Panc1 (cell line): Measurements from ENCODE around the gene PTPRE.

Source experiments
- POLR2AphosphoS5 ChIP-seq: IDR thresholded peaks from 2 replicates; pipeline ENCODE4 v1.6.1; 2012; ENCODE audit warnings: mild to moderate bottlenecking, low read depth, low read length, moderate library complexity
- SIN3A ChIP-seq: IDR thresholded peaks from 2 replicates; pipeline ENCODE4 v1.6.1; 2012; ENCODE audit warnings: low read depth, mild to moderate bottlenecking, low read length, moderate library complexity, borderline replicate concordance; ENCODE audit not compliant: insufficient read depth
- TF ChIP-seq, protein P1 (sequence below): fragments of 450-650 bp; IDR thresholded peaks from 2 replicates; pipeline ENCODE4 v1.5.1; 2017; ENCODE audit warnings: mild to moderate bottlenecking

DNA sequence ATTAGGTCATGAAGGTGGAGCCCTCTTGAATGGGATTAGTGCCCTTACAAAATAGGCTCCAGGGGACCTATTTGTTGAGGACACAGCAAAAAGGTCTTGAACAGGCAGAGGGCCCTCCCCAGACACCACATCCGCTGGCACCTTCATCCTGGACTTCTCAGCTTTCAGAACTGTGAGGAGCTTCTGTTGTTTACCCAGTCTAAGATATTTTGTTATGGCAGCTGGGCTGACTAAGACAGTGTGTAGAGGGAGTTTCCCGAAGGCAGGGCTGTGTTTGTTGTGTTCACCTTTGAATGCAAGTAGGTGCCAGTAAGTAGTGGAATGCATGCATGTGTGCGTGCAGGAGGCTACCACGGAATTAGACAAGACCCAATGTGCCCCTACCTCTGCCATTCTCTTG is 106.7 kb downstream of the PTPRE start:
- TF ChIP-seq, protein P1, sequence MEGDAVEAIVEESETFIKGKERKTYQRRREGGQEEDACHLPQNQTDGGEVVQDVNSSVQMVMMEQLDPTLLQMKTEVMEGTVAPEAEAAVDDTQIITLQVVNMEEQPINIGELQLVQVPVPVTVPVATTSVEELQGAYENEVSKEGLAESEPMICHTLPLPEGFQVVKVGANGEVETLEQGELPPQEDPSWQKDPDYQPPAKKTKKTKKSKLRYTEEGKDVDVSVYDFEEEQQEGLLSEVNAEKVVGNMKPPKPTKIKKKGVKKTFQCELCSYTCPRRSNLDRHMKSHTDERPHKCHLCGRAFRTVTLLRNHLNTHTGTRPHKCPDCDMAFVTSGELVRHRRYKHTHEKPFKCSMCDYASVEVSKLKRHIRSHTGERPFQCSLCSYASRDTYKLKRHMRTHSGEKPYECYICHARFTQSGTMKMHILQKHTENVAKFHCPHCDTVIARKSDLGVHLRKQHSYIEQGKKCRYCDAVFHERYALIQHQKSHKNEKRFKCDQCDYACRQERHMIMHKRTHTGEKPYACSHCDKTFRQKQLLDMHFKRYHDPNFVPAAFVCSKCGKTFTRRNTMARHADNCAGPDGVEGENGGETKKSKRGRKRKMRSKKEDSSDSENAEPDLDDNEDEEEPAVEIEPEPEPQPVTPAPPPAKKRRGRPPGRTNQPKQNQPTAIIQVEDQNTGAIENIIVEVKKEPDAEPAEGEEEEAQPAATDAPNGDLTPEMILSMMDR = no peak
- no peak for TF ChIP-seq SIN3A
- TF ChIP-seq POLR2AphosphoS5 = no peak
